ENCODE data around the gene CHCHD2. TPM values are rescaled to one million over a fixed set of nuclear protein-coding genes. Genes with fewer than 3 reads are reported as not detected.

The CHCHD2 gene
- total RNA-seq, 1 experiment from 2014 or later: 218 TPM

- Histone ChIP-seq H4K91ac (ENCODE audit: insufficient read length, low read depth, low read length) (no peak overlapping the region), H3K18ac (ENCODE audit: insufficient read length, low read depth, low read length) (no peak overlapping the region), H3K27ac (ENCODE audit: insufficient read length, low read depth, low read length) (no peak overlapping the region), H3K79me2 (ENCODE audit: insufficient read depth, low read length) (no peaks in the 10 kb centered on the region), H2BK120ac (ENCODE audit: low read depth, low read length, poor library complexity, severe bottlenecking) (no peak overlapping the region), H3K23me2 (ENCODE audit: insufficient read length, low read depth, low read length, poor library complexity, severe bottlenecking) (no peaks in the 10 kb centered on the region), H2BK12ac (ENCODE audit: insufficient read length, low read depth, low read length) (no peak overlapping the region), H2BK15ac (ENCODE audit: low read depth, low read length) (no peak overlapping the region), H3K9ac (ENCODE audit: extremely low read depth, insufficient read length, low read length) (no peak overlapping the region), H3K56ac (ENCODE audit: insufficient read length, low read depth, low read length) (no peak overlapping the region), H3K4me2 (ENCODE audit: insufficient read depth, insufficient read length, low read length) (no peak overlapping the region), H3K9me3 (ENCODE audit: control insufficient read depth, low read depth, low read length) (peaks cover 65% of the 10 kb centered on the region), H2BK20ac (ENCODE audit: low read depth, low read length, poor library complexity, severe bottlenecking) (no peak overlapping the region), H3K4ac (ENCODE audit: low read depth, low read length) (no peak overlapping the region), H3K14ac (ENCODE audit: insufficient read depth, low read length) (no peak overlapping the region), H3K23ac (ENCODE audit: insufficient read length, low read depth, low read length) (no peak overlapping the region), H2BK5ac (ENCODE audit: insufficient read length, low read length) (no peak overlapping the region), H4K20me1 (ENCODE audit: control insufficient read depth, insufficient read depth, insufficient read length) (no peaks in the 10 kb centered on the region), H4K8ac (replicated peaks; ENCODE audit: insufficient read length, low read depth, low read length) (no peak overlapping the region), H4K5ac (ENCODE audit: insufficient read length, low read depth, low read length) (no peak overlapping the region), H2AFZ (ENCODE audit: low read length) (no peak overlapping the region), H3T11ph (ENCODE audit: low read length) (no peak overlapping the region), H3K27me3 (ENCODE audit: insufficient read depth, low read length) (no peaks in the 10 kb centered on the region), H3K4me1 (ENCODE audit: insufficient read depth, low read length) (no peaks in the 10 kb centered on the region), H2AK5ac (ENCODE audit: insufficient read length, low read length) (no peak overlapping the region), H3K79me1 (ENCODE audit: insufficient read depth, low read depth, low read length, poor library complexity, severe bottlenecking) (no peaks in the 10 kb centered on the region)
- Mint-ChIP-seq H3K4me1 (no peaks in the 10 kb centered on the region), H3K27me3 (ENCODE audit: low read depth) (no peaks in the 10 kb centered on the region), H3K36me3 (ENCODE audit: insufficient read depth in 1 of 3, low read depth in 3 of 3) (peaks cover 0 to 18% (median 2%) of the 10 kb centered on the region in 3 experiments; a peak in 5 of 7 replicates), H3K27ac (no peak overlapping the region), H3K4me3 (no peak overlapping the region), H3K9me3 (peaks cover 85 to 97% of the 10 kb centered on the region in 2 experiments)
- WGBS (ENCODE audit: extremely low coverage, insufficient read length, low lambda C conversion rate): no CpG with 5 or more reads among the region's 7 CpGs
- TF ChIP-seq, protein P1, sequence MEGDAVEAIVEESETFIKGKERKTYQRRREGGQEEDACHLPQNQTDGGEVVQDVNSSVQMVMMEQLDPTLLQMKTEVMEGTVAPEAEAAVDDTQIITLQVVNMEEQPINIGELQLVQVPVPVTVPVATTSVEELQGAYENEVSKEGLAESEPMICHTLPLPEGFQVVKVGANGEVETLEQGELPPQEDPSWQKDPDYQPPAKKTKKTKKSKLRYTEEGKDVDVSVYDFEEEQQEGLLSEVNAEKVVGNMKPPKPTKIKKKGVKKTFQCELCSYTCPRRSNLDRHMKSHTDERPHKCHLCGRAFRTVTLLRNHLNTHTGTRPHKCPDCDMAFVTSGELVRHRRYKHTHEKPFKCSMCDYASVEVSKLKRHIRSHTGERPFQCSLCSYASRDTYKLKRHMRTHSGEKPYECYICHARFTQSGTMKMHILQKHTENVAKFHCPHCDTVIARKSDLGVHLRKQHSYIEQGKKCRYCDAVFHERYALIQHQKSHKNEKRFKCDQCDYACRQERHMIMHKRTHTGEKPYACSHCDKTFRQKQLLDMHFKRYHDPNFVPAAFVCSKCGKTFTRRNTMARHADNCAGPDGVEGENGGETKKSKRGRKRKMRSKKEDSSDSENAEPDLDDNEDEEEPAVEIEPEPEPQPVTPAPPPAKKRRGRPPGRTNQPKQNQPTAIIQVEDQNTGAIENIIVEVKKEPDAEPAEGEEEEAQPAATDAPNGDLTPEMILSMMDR (conservative IDR thresholded peaks at IDR 0.05): no peak
- DNase-seq: no peak
Observed at GRCh38 chr7:56127241-56127975, 21.1 kb upstream of the CHCHD2 start.

All from H9 (cell line).